ENCODE measurements around the gene MCC.

Gene MCC

DNA sequence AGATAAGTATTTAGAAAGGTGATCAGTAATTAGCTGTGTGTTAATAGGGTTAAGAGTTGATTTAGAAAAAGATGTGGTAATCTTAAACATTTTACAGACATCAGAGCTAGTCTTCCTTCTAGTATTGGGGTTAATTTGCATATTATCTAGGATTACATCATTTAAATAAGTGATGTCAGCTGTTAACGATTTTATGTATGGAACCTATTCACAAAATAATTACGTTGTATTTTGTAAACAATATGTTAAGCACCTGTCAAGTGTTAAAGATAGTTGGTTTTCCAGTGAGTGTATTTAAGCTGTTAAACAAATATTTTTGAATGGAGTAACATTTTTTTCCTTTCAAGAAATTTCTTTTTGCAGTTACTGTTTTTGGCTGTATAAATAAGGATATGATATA, 509.4 kb downstream of the MCC start:
- TF ChIP-seq NFIC (IDR thresholded peaks at IDR 0.05) (no peak), USF1 (IDR thresholded peaks at IDR 0.05) (no peak), TAF1 (IDR thresholded peaks at IDR 0.05; ENCODE audit: low read depth) (no peak), EGR1 (IDR thresholded peaks at IDR 0.05) (no peak), CEBPB (IDR thresholded peaks at IDR 0.05) (no peak), ZBTB7A (IDR thresholded peaks at IDR 0.05; ENCODE audit: low read depth) (no peak), EP300 (IDR thresholded peaks at IDR 0.05; ENCODE audit: borderline replicate concordance) (no peak), CREB1 (IDR thresholded peaks at IDR 0.05; ENCODE audit: low read depth) (no peak), YY1 (IDR thresholded peaks at IDR 0.05; ENCODE audit: low read depth) (no peak), MAX (IDR thresholded peaks at IDR 0.05) (no peak), FOXM1 (IDR thresholded peaks at IDR 0.05; ENCODE audit: borderline replicate concordance, low read depth) (no peak), TEAD4 (IDR thresholded peaks at IDR 0.05) (no peak), TCF12 (IDR thresholded peaks at IDR 0.05; ENCODE audit: low read depth) (no peak), RAD21 (IDR thresholded peaks at IDR 0.05; ENCODE audit: low read depth) (no peak)
- TF ChIP-seq, protein P1, sequence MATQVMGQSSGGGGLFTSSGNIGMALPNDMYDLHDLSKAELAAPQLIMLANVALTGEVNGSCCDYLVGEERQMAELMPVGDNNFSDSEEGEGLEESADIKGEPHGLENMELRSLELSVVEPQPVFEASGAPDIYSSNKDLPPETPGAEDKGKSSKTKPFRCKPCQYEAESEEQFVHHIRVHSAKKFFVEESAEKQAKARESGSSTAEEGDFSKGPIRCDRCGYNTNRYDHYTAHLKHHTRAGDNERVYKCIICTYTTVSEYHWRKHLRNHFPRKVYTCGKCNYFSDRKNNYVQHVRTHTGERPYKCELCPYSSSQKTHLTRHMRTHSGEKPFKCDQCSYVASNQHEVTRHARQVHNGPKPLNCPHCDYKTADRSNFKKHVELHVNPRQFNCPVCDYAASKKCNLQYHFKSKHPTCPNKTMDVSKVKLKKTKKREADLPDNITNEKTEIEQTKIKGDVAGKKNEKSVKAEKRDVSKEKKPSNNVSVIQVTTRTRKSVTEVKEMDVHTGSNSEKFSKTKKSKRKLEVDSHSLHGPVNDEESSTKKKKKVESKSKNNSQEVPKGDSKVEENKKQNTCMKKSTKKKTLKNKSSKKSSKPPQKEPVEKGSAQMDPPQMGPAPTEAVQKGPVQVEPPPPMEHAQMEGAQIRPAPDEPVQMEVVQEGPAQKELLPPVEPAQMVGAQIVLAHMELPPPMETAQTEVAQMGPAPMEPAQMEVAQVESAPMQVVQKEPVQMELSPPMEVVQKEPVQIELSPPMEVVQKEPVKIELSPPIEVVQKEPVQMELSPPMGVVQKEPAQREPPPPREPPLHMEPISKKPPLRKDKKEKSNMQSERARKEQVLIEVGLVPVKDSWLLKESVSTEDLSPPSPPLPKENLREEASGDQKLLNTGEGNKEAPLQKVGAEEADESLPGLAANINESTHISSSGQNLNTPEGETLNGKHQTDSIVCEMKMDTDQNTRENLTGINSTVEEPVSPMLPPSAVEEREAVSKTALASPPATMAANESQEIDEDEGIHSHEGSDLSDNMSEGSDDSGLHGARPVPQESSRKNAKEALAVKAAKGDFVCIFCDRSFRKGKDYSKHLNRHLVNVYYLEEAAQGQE (IDR thresholded peaks at IDR 0.05; ENCODE audit: low read depth), result no peak

- TF ChIP-seq CEBPB (IDR thresholded peaks at IDR 0.05) (no peak), NFIC (IDR thresholded peaks at IDR 0.05) (no peak), RAD21 (IDR thresholded peaks at IDR 0.05; ENCODE audit: low read depth) (no peak), TCF12 (IDR thresholded peaks at IDR 0.05; ENCODE audit: low read depth) (no peak), FOXM1 (IDR thresholded peaks at IDR 0.05; ENCODE audit: borderline replicate concordance, low read depth) (no peak), TEAD4 (IDR thresholded peaks at IDR 0.05) (no peak), EGR1 (IDR thresholded peaks at IDR 0.05) (no peak), MAX (IDR thresholded peaks at IDR 0.05) (no peak), CREB1 (IDR thresholded peaks at IDR 0.05; ENCODE audit: low read depth) (no peak), EP300 (IDR thresholded peaks at IDR 0.05; ENCODE audit: borderline replicate concordance) (no peak)
- TF ChIP-seq, protein P1 (IDR thresholded peaks at IDR 0.05; ENCODE audit: low read depth), result no peak
Measured at GRCh38 chr5:112977440-112977861, 510.8 kb downstream of the MCC start.

DNA sequence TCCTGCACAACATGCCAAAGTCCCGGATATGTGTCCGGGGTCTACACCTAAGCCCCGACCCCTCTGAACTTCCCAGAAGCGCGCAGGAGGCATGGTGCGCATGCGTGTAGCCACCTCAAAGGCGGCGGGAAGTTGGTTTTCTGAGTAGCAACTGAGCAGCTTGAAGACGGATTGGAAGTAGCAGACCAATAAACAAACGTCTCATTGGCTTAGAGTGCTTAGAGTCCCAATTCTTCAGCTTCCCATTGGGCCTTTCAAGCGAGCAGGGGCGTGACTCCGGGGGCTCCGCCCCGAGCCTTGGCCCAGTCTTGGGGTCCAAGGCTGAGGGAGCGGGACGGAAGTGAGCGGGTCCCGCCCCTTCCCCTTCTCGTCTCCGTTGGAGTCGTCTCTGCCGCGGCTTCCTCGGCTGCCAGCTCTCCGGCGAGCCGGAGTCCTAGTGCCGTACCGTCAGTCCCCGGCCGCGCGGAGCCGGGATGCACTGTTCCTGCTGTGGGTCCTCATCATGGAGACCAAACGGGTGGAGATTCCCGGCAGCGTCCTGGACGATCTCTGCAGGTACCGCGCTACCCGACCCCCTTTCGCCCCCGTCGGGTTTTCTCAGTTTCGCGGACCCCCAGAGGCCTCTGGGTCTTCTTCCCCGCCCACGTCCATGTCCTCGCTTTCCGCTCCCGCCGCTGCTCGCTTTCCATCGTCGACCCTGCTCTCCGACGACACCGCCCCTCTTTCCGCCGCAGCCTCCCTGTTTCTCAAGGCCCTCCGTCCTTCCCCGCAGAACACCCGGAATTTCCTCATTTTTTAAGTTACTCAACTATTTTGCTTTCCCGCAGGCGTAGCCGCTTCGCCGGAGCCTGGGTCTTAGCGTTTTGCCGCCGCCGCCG, 511.6 kb downstream of the MCC start, which contains the start of gene DCP2:
TSS of gene DCP2 (plus strand) at position 367 of the 878 bp plus-strand sequence. CDS start at position 503, 136 bp downstream.
- TF ChIP-seq YY1 (IDR thresholded peaks at IDR 0.05; ENCODE audit: low read depth) (no peak; the same call in 1 of the 2 replicates), ZBTB7A (IDR thresholded peaks at IDR 0.05; ENCODE audit: low read depth) (peak; percentile 72), NFIC (IDR thresholded peaks at IDR 0.05) (no peak), EGR1 (IDR thresholded peaks at IDR 0.05) (peak; percentile 47; the same call in 1 of the 2 replicates), TAF1 (IDR thresholded peaks at IDR 0.05; ENCODE audit: low read depth) (peak; percentile 78), USF1 (IDR thresholded peaks at IDR 0.05) (0 out of 2 replicates have a peak, but pooled peaks have one; percentile 11), MAX (IDR thresholded peaks at IDR 0.05) (peak; percentile 93), FOXM1 (IDR thresholded peaks at IDR 0.05; ENCODE audit: borderline replicate concordance, low read depth) (peak; percentile 62), CEBPB (IDR thresholded peaks at IDR 0.05) (no peak)

GRCh38 chr5:112975721-112976431, 512.4 kb downstream of the MCC start:
- no peak for TF ChIP-seq CEBPB (IDR thresholded peaks at IDR 0.05)
- TF ChIP-seq FOXM1 (IDR thresholded peaks at IDR 0.05; ENCODE audit: borderline replicate concordance, low read depth), result no peak
- TF ChIP-seq RAD21 (IDR thresholded peaks at IDR 0.05; ENCODE audit: low read depth), result no peak
- TF ChIP-seq YY1 (IDR thresholded peaks at IDR 0.05; ENCODE audit: low read depth), result no peak
- TF ChIP-seq USF1 (IDR thresholded peaks at IDR 0.05), result no peak
- TF ChIP-seq ZBTB7A (IDR thresholded peaks at IDR 0.05; ENCODE audit: low read depth), result no peak
- no peak for TF ChIP-seq EGR1 (IDR thresholded peaks at IDR 0.05)
- no peak for TF ChIP-seq EP300 (IDR thresholded peaks at IDR 0.05; ENCODE audit: borderline replicate concordance)
- TF ChIP-seq TAF1 (IDR thresholded peaks at IDR 0.05; ENCODE audit: low read depth), result no peak

Measured in Ishikawa (cell line).